Body of pancreas (tissue), 4 donors: ENCODE data around the gene GPR4. TPM values are rescaled to one million over a fixed set of nuclear protein-coding genes. Genes with fewer than 3 reads are reported as not detected.
A peak's percentile ranks its signal among the peaks of the same experiment; 100 is the strongest.

Experiments used
- ATAC-seq: fragments of 150-250 bp; one replicate; pipeline ENCODE4 v1.9.1; 2016
- DNase-seq, 4 donors: peaks; one replicate each; pipeline ENCODE4 v3.0.0-alpha.2; 2019
- H3K27ac ChIP-seq, 4 donors: fragments of 200-600 bp; sonication (generic); 1 replicate in 3 of 4; 2 replicates in 1 of 4; pipeline versions ENCODE4 v1.5.1 to v1.6.1; 2016 to 2019; ENCODE audit warnings: mild to moderate bottlenecking in 1 of 4, mixed read lengths in 1 of 4, moderate library complexity in 1 of 4
- H3K27me3 ChIP-seq, 2 donors: fragments of 200-600 bp; sonication (generic); one replicate each; pipeline ENCODE4 v1.6.0; 2016; ENCODE audit warnings: mild to moderate bottlenecking in 1 of 2
- H3K36me3 ChIP-seq, 2 donors: fragments of 200-600 bp; sonication (generic); replicated peaks in 1 of 2; 2 replicates each; pipeline ENCODE4 v1.5.1; 2016; ENCODE audit warnings: low read depth in 2 of 2; ENCODE audit not compliant: insufficient read depth in 1 of 2
- H3K4me1 ChIP-seq: fragments of 200-600 bp; sonication (generic); one replicate; pipeline ENCODE4 v1.6.0; 2016
- H3K4me3 ChIP-seq, 2 donors: fragments of 200-600 bp; sonication (generic); 1 replicate in 1 of 2; 2 replicates in 1 of 2; pipeline ENCODE4 v1.5.1; 2016 to 2019
- H3K9me3 ChIP-seq, 3 donors: fragments of 200-600 bp; sonication (generic); 1 replicate in 2 of 3; 2 replicates in 1 of 3; pipeline ENCODE4 v1.5.1; 2016
- POLR2A ChIP-seq, 3 donors: fragments of 450-650 bp; IDR thresholded peaks; one replicate each; pipeline ENCODE4 v1.6.1; 2016; ENCODE audit warnings: antibody characterized with exemption in 3 of 3, mild to moderate bottlenecking in 2 of 3
- WGBS, 2 donors: methylation state at CpG; one replicate each; pipeline ENCODE4 v1.1.5; 2017; 5-methylcytosine and 5-hydroxymethylcytosine counted together
- intact Hi-C: fragments of 100-400 bp; cut with DNase I; formaldehyde crosslinking; loops from one replicate; pipeline ENCODE4 v1.15.1; 2023
- total RNA-seq, 2 donors: library from RNA; depleted of rRNA; stranded (reverse); fragments of >200 nt; gene quantifications; one replicate each; pipeline ENCODE4 v1.1.0, GENCODE V29; 2016
- TF ChIP-seq, protein P1 (sequence below), 7 experiments: fragments of 450-650 bp in 4 of 7; fragments of 200-600 bp in 3 of 7; sonication (generic) in 3 of 7; IDR thresholded peaks; one replicate each; pipeline ENCODE4 v1.5.1; 2016 to 2019; ENCODE audit warnings: antibody characterized with exemption in 7 of 7

GPR4 gene
- total RNA-seq, 2 donors from 2014 or later, result 0.99 to 1.3 TPM

DNA sequence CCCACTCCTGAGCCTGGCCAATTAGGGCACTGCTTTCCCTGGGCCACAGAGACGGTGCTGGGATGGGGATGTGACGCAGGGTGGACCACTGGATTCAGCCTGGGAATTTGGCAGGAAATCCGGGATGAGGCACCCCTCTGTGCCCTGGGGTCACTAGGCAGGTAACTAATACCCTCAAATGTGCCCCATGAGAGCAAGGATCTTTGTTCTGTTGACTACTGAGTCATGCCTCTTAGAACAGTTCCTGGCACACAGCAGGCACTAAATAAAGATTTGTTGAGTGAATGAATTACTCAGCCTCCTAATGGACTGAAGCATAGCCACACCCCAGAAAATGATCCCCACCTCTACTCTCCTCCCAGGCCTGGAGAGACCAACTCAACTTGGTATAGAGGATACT, 33.3 kb downstream of the GPR4 start:
- peak; percentile 25 for ATAC-seq
- no peak for TF ChIP-seq POLR2A (IDR thresholded peaks at IDR 0.05)
- TF ChIP-seq, protein P1, sequence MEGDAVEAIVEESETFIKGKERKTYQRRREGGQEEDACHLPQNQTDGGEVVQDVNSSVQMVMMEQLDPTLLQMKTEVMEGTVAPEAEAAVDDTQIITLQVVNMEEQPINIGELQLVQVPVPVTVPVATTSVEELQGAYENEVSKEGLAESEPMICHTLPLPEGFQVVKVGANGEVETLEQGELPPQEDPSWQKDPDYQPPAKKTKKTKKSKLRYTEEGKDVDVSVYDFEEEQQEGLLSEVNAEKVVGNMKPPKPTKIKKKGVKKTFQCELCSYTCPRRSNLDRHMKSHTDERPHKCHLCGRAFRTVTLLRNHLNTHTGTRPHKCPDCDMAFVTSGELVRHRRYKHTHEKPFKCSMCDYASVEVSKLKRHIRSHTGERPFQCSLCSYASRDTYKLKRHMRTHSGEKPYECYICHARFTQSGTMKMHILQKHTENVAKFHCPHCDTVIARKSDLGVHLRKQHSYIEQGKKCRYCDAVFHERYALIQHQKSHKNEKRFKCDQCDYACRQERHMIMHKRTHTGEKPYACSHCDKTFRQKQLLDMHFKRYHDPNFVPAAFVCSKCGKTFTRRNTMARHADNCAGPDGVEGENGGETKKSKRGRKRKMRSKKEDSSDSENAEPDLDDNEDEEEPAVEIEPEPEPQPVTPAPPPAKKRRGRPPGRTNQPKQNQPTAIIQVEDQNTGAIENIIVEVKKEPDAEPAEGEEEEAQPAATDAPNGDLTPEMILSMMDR (IDR thresholded peaks at IDR 0.05), result no peak
- no peaks in the 10 kb centered on the region for H3K9me3 ChIP-seq
- intact Hi-C loops, result no loop called here
- DNase-seq, result no peak
- no peaks in the 10 kb centered on the region for H3K36me3 ChIP-seq
- peak overlapping the region in 1 of 4 donors; percentile 46 for H3K27ac ChIP-seq
- 67 to 83% methylated on average over 1 to 3 of the region's 3 CpGs for WGBS, 2 donors
- no peaks in the 10 kb centered on the region for H3K4me1 ChIP-seq
- H3K27me3 ChIP-seq, result no peaks in the 10 kb centered on the region
- H3K4me3 ChIP-seq, result no peak overlapping the region

DNA sequence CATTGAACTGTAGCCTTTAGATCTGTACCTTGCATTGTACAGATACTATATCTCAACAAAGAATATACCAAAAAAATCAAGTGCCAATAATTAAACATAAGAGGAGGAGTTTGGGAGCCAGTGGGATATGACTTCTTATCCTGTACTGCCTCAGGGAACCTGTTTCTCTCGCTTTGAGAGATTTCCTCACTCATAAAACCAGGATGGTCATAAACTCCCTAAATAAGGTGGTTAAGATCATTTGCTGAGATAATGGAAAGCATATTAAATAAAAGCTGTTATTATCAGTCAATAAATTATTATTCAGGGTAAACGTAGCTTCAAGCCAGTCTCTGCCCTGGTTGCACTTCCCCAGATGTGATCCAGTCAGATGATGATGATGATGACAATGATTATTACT, 34.4 kb downstream of the GPR4 start:
- Histone ChIP-seq H3K27ac (no peak overlapping the region), H3K9me3 (no peaks in the 10 kb centered on the region), H3K36me3 (no peaks in the 10 kb centered on the region), H3K4me3 (no peak overlapping the region), H3K27me3 (no peaks in the 10 kb centered on the region), H3K4me1 (no peaks in the 10 kb centered on the region)
- intact Hi-C loops, result no loop called here
- DNase-seq, result no peak
- TF ChIP-seq, protein P1 (IDR thresholded peaks at IDR 0.05), result no peak
- TF ChIP-seq POLR2A (IDR thresholded peaks at IDR 0.05), result no peak
- WGBS, 2 donors, result 65 to 75% methylated on average over 2 of the region's 2 CpGs
- ATAC-seq, result no peak

DNA sequence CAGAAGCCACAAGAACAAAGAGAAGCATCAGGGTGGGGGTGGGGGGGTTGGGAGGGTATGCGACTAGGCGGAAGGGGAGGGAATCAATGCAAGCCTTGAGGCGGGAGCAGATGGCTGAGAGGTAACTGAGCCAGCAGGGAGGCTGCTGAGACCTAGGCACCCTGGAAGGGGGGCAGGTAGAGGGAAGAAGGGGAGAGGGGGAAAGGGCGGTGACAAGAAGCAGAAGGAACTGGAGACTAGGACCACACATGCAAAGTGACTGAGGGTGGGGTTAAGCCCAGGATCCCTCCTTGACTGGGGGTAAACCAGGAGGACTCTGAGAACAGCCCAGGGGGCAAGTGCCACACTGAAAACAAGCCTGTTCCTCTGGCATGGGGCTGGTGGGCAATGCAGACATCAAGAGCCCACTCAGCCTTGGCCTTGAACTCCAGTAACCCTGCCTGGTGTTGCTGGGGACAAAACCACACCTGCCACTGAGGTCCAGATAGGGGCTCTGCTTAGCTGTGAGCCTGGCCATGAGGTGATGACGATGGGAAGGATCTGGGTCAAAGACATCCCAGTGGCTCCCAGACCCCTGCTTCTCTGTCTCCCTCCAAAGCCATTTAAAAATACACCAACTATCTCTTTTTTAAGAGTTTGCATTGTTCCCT, 37.8 kb downstream of the GPR4 start:
- no peaks in the 10 kb centered on the region for H3K27me3 ChIP-seq
- ATAC-seq (no peak), DNase-seq (no peak)
- H3K4me3 ChIP-seq, result no peak overlapping the region
- intact Hi-C loops, result no loop called here
- no peaks in the 10 kb centered on the region for H3K36me3 ChIP-seq
- no peaks in the 10 kb centered on the region for H3K9me3 ChIP-seq
- whole genome bisulfite sequencing, 2 donors, result 66 to 77% methylated on average over 5 of the region's 5 CpGs
- H3K27ac ChIP-seq, result no peak overlapping the region
- TF ChIP-seq POLR2A (IDR thresholded peaks at IDR 0.05), result no peak
- TF ChIP-seq, protein P1 (IDR thresholded peaks at IDR 0.05), result no peak
- H3K4me1 ChIP-seq, result no peaks in the 10 kb centered on the region

- H3K27me3 ChIP-seq, result no peaks in the 10 kb centered on the region
- H3K4me1 ChIP-seq, result no peaks in the 10 kb centered on the region
- no peak for ATAC-seq
- no peak overlapping the region for H3K27ac ChIP-seq
- no peaks in the 10 kb centered on the region for H3K9me3 ChIP-seq
- TF ChIP-seq POLR2A (IDR thresholded peaks at IDR 0.05), result no peak
- TF ChIP-seq, protein P1 (IDR thresholded peaks at IDR 0.05), result no peak
- no peak for DNase-seq
- 86 to 91% methylated on average over 9 to 11 of the region's 11 CpGs for WGBS, 2 donors
- intact Hi-C loops, result no loop called here
- H3K4me3 ChIP-seq, result no peak overlapping the region
- no peaks in the 10 kb centered on the region for H3K36me3 ChIP-seq
Observed at GRCh38 chr19:45560686-45561085, 41.3 kb downstream of the GPR4 start.

DNA sequence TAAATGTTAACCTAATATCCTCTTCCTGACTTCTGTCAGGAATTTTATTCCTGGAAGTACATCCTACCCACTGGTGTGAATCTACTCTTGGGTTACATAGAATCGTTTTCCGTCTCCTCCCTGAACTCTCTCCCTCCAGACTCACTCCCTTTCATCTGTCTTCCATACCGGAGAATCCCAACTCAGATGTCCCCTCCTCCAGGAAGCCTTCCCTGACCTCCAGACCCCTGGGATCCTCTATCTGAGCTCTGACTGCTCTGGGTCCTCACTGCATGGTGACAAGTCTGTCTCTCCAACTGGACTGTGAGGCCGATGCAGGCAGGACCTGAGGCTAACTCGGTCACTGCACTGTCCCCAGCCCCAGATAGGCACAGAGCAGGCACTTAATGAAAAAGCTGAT, 42.0 kb downstream of the GPR4 start:
- Histone ChIP-seq H3K36me3 (no peaks in the 10 kb centered on the region), H3K4me1 (no peaks in the 10 kb centered on the region), H3K9me3 (no peaks in the 10 kb centered on the region), H3K27me3 (no peaks in the 10 kb centered on the region), H3K4me3 (no peak overlapping the region), H3K27ac (no peak overlapping the region)
- DNase-seq (no peak), ATAC-seq (no peak)
- TF ChIP-seq, protein P1 (IDR thresholded peaks at IDR 0.05), result no peak
- TF ChIP-seq POLR2A (IDR thresholded peaks at IDR 0.05), result no peak
- intact Hi-C loops, result no loop called here
- 82 to 88% methylated on average over 5 of the region's 5 CpGs for WGBS, 2 donors
